Activated CD8-positive, alpha-beta T cell treated with anti-CD3 and anti-CD28 coated beads for 36 hours (primary cell): ENCODE measurements around the gene TIMELESS. TPM values are rescaled to one million over a fixed set of nuclear protein-coding genes. Genes with fewer than 3 reads are reported as not detected.
"Not testable (repeated sequence)": the region's sequence is repeated elsewhere in the genome, so short reads cannot be mapped to it uniquely, and the experiment has no call there.

Source experiments
- ATAC-seq: fragments of 200-7000 bp; cut with Tn5 transposase; one replicate; pipeline ENCODE4 v1.10.0; 2021; ENCODE audit warnings: mild to moderate bottlenecking, moderate library complexity
- CTCF ChIA-PET: fragments of 350-600 bp; sonication (Branson Sonifier 250); formaldehyde crosslinking; loops from one replicate; lab custom pipeline; 2021; ENCODE audit warnings: antibody characterized with exemption; lab: Charles Lee
- POLR2A ChIA-PET: fragments of 350-600 bp; sonication (Branson Sonifier 250); formaldehyde crosslinking; loops from one replicate; lab custom pipeline; 2021; ENCODE audit warnings: antibody characterized with exemption; lab: Charles Lee
- DNase-seq: peaks from one replicate; pipeline ENCODE4 v3.0.0-alpha.2; 2020
- H3K27ac Mint-ChIP-seq: one replicate; pipeline ENCODE4 v1.8.0; 2021; ENCODE audit warnings: mild to moderate bottlenecking, mixed read lengths
- H3K27me3 Mint-ChIP-seq: one replicate; pipeline ENCODE4 v1.8.0; 2021; ENCODE audit warnings: mixed read lengths
- H3K36me3 Mint-ChIP-seq: one replicate; pipeline ENCODE4 v1.8.0; 2021; ENCODE audit warnings: low read depth, mixed read lengths
- H3K4me1 Mint-ChIP-seq: one replicate; pipeline ENCODE4 v1.8.0; 2021; ENCODE audit warnings: low read depth, mixed read lengths
- H3K4me3 Mint-ChIP-seq: one replicate; pipeline ENCODE4 v1.8.0; 2021; ENCODE audit warnings: mild to moderate bottlenecking, moderate library complexity, mixed read lengths
- H3K9me3 Mint-ChIP-seq: one replicate; pipeline ENCODE4 v1.8.0; 2021; ENCODE audit warnings: mixed read lengths
- intact Hi-C: fragments of 100-400 bp; cut with micrococcal nuclease; formaldehyde crosslinking; loops from one replicate; pipeline ENCODE4 v1.10.0; 2022
- total RNA-seq, 2 experiments: library from RNA; stranded (reverse); gene quantifications; one replicate each; pipeline ENCODE4 v1.2.3, GENCODE V29; 2021
- TF ChIP-seq, protein P1 (sequence below): fragments of 200-600 bp; IDR thresholded peaks from one replicate; pipeline ENCODE4 v1.8.0; 2022; ENCODE audit warnings: antibody characterized with exemption, mild to moderate bottlenecking

The TIMELESS gene
- total RNA-seq, 2 experiments from 2014 or later, result 48.7 to 49.2 TPM

DNA sequence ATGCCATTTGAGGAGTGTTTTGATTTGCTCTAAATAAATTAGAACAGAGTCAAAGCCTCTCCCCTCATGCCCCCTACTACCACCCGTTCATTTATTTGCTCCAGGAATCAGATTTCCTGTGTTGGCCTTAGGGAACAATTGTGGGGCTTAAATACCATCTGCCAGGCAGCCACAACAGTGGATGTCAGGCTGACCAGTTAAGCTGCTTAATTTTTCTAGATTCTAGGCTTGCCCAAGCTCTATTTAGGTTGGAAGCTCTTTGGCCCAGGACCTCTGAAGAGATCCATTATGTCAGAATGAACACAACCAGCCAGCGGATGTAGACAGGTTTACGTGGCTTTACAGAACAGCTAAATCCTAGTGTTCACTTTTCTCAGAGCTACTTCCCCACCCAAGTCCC lies 1.0 kb upstream of the TIMELESS start:
- Mint-ChIP-seq H3K9me3 (no peaks in the 10 kb centered on the region), H3K4me3 (peak overlapping the region; percentile 88), H3K27ac (no peak overlapping the region), H3K36me3 (peaks cover 12% of the 10 kb centered on the region), H3K4me1 (peaks cover 17% of the 10 kb centered on the region), H3K27me3 (no peaks in the 10 kb centered on the region)
- ATAC-seq, result no peak
- DNase-seq, result no peak
- TF ChIP-seq, protein P1, sequence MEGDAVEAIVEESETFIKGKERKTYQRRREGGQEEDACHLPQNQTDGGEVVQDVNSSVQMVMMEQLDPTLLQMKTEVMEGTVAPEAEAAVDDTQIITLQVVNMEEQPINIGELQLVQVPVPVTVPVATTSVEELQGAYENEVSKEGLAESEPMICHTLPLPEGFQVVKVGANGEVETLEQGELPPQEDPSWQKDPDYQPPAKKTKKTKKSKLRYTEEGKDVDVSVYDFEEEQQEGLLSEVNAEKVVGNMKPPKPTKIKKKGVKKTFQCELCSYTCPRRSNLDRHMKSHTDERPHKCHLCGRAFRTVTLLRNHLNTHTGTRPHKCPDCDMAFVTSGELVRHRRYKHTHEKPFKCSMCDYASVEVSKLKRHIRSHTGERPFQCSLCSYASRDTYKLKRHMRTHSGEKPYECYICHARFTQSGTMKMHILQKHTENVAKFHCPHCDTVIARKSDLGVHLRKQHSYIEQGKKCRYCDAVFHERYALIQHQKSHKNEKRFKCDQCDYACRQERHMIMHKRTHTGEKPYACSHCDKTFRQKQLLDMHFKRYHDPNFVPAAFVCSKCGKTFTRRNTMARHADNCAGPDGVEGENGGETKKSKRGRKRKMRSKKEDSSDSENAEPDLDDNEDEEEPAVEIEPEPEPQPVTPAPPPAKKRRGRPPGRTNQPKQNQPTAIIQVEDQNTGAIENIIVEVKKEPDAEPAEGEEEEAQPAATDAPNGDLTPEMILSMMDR, result no peak
- intact Hi-C loops, result no loop called here
- ChIA-PET POLR2A (interaction anchor here (0.8 to 2.5 kb wide), 9 partner anchors 11 to 192 kb away, joined by 3 to 12 read pairs (median 4); partner anchors contain the start of genes ANKRD52, CNPY2, IL23A and SPRYD4), CTCF (interaction anchor here (2.0 to 3.9 kb wide), 3 partner anchors 14 to 91 kb away, joined by 6 to 35 read pairs (median 8); partner anchors contain the start of gene STAT2)

DNA sequence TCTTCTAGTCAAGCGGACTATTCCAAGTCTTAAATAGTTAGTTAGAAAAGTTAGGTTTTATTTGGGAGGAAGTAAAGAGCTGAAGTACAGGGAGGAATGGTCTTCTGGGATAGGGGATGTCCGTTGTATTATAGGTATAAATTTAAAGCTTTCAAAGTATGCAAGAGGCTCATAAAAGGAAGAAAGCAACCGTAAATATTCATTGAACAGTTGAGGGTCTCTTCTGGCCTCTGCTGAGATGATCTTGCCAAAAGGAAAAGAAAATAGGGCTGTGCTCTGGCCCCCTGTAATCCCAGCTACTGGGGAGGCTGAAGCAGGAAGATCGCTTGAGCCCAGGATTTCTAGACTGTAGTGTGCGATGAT lies 377 bp upstream of the TIMELESS start:
- Mint-ChIP-seq H3K4me1 (peaks cover 20% of the 10 kb centered on the region), H3K27ac (peak overlapping the region; percentile 93), H3K36me3 (peaks cover 15% of the 10 kb centered on the region), H3K9me3 (peaks cover 2% of the 10 kb centered on the region), H3K27me3 (no peaks in the 10 kb centered on the region), H3K4me3 (peak overlapping the region; percentile 88)
- intact Hi-C loops, result no loop called here
- ATAC-seq (no peak), DNase-seq (no peak)
- POLR2A ChIA-PET, result interaction anchor here (0.8 to 2.5 kb wide), 15 partner anchors 11 to 191 kb away, joined by 3 to 14 read pairs (median 4); partner anchors contain the start of genes ANKRD52, IL23A, PAN2 and RBMS2
- TF ChIP-seq, protein P1, result no peak
- CTCF ChIA-PET, result interaction anchor here (0.8 to 3.9 kb wide), 9 partner anchors 9 to 330 kb away, joined by 3 to 35 read pairs (median 4); partner anchors contain the start of genes ANKRD52 and STAT2

DNA sequence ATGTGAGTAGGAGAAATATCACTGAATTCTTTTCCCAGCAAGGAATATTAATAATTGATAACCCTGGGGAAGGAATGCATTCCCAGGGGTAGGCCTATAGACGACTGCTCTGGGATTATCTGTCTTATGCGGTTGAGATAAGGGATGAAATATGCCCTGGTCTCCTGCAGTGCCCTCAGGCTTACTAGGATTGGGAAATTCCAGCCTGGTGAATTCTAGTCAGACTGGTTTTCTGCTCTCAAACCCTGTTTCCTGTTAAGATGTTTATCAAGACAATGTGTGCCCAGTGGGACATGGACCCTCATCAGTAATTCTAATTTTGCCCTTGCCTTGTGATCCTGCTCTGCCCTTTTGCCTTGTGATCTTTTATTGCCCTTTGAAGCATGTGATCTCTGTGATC lies 6.0 kb downstream of the TIMELESS start:
- DNase-seq, H3K4me3 Mint-ChIP-seq, intact Hi-C loops, POLR2A ChIA-PET, ATAC-seq, H3K9me3 Mint-ChIP-seq, H3K27ac Mint-ChIP-seq, CTCF ChIA-PET, H3K27me3 Mint-ChIP-seq: not testable (repeated sequence)
- H3K4me1 Mint-ChIP-seq, result peaks cover 19% of the 10 kb centered on the region
- H3K36me3 Mint-ChIP-seq, result peaks cover 32% of the 10 kb centered on the region

DNA sequence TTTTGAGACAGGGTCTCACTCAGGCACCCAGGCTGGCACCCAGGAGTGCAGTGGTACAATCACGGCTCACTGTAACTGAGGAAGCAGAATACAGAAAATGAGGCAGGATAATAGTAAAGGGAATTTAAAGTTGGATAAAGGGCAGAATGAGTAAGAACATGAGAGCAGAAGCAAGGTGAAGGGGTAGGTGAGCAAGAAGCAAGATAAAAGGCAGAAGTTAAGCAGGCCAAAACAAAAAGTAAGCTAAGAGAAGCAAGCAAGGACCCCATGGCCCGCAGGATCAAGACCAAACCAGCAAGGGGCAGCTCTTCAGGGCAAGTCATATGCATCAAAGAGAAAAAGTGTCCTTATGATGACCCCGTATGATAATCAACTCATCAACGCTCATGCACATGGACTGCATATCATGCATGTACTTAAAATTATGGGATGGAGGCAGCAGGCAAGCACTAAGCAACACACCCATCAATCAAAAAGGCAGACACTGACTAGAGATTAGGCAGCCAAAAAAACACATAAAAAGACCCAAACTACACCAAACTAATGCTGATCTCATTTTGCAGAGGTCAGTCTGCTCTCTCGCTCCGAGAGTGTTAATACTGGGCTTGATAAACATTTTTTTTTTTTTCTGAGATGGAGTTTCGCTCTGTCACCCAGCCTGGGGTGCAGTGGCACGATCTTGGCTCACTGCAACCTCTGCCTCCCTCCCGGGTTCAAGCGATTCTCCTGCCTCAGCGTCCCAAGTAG lies 11.6 kb downstream of the TIMELESS start:
- ATAC-seq (no peak), DNase-seq (no peak)
- no peak overlapping the region for H3K27ac Mint-ChIP-seq
- CTCF ChIA-PET, result interaction anchor here (1.5 to 2.3 kb wide), 3 partner anchors 11 to 75 kb away, joined by 4 to 9 read pairs (median 4); no protein-coding TSS in a partner anchor
- peaks cover 3% of the 10 kb centered on the region for H3K4me1 Mint-ChIP-seq
- POLR2A ChIA-PET, result interaction anchor here (0.6 to 1.4 kb wide), 2 partner anchors 12 to 85 kb away, joined by 3 to 4 read pairs; no protein-coding TSS in a partner anchor
- intact Hi-C loops, result no loop called here
- TF ChIP-seq, protein P1, result no peak
- H3K27me3 Mint-ChIP-seq, result no peaks in the 10 kb centered on the region
- H3K4me3 Mint-ChIP-seq, result no peak overlapping the region
- H3K36me3 Mint-ChIP-seq, result peaks cover 12% of the 10 kb centered on the region
- H3K9me3 Mint-ChIP-seq, result no peaks in the 10 kb centered on the region

DNA sequence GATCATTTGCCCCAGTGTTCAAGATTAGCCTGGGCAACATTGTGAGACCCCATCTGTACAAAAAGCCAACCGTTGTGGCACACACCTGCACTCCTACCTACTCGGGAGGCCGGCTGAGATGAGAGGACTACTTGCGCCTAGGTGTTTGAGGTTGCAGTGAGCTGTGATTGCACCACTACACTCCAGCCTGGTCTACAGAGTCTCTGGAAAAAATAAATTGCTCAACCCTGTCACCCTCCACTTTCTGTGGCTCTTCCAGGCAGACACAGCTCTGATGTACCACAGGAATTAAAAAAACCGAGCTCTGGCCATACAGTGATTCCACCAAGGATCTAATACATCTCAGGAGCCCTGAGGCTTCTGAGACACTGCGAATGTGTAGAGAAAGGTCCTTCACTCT lies 14.4 kb downstream of the TIMELESS start:
- no peaks in the 10 kb centered on the region for H3K9me3 Mint-ChIP-seq
- no peaks in the 10 kb centered on the region for H3K27me3 Mint-ChIP-seq
- ChIA-PET POLR2A (no interaction called here), CTCF (interaction anchor here (1.1 kb wide), 1 partner anchor 10 kb away, joined by 4 read pairs; no protein-coding TSS in a partner anchor)
- no peak overlapping the region for H3K27ac Mint-ChIP-seq
- H3K4me3 Mint-ChIP-seq, result no peak overlapping the region
- DNase-seq, result no peak
- no peaks in the 10 kb centered on the region for H3K4me1 Mint-ChIP-seq
- ATAC-seq, result no peak
- peaks cover 19% of the 10 kb centered on the region for H3K36me3 Mint-ChIP-seq
- intact Hi-C loops, result no loop called here
- TF ChIP-seq, protein P1, result no peak
